Measurements from ENCODE around the gene PRKCE.
A peak's percentile ranks its signal among the peaks of the same experiment; 100 is the strongest.

The PRKCE gene

GRCh38 chr2:46072101-46072820 is 420.8 kb downstream of the PRKCE start:
- DNase-seq (ENCODE audit: low read depth, low spot score) = peak; percentile 50

GRCh38 chr2:46073540-46074046 is 422.1 kb downstream of the PRKCE start:
- DNase-seq (ENCODE audit: low read depth, low spot score) = peak; percentile 93

DNA sequence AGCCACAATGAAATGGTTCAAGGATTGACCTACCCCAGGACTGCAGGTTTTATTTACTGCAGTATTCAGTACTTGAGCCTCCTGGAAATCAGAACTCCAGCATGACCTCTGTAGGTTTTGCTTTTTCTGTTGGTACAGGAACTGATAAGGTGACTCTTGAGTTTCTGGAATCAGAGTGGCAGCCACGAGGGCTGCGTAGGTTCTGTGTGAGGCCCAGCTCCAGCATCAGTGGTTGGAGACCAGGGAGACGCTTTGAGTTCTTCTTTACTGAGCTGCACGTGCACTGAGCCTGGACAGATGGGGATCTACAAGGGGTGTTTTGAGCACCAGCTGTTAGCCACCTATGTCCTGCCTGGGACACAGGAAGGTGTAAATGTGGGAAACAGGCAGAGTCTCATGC is 423.0 kb downstream of the PRKCE start:
- no peak for DNase-seq (ENCODE audit: low read depth, low spot score)

DNA sequence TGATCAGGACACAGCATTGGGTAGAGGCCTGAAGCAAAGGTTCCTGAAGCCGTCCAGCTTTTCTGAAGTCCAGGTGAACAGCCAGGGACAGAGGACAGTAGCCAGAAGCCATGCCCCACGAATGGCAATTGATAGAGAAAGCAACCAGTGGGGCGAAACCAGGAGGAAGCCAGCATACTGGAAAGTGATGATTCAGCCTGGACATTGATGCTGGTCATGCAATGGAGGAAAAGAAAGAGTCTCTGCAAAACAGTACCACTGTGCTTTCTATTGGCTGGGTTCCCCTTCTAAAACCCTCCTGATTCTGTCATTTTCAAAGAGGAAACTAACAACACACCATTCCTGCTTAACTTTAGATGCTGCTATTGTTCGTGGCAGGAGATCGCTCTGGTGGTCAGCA is 424.4 kb downstream of the PRKCE start:
- DNase-seq (ENCODE audit: low read depth, low spot score) = no peak

DNA sequence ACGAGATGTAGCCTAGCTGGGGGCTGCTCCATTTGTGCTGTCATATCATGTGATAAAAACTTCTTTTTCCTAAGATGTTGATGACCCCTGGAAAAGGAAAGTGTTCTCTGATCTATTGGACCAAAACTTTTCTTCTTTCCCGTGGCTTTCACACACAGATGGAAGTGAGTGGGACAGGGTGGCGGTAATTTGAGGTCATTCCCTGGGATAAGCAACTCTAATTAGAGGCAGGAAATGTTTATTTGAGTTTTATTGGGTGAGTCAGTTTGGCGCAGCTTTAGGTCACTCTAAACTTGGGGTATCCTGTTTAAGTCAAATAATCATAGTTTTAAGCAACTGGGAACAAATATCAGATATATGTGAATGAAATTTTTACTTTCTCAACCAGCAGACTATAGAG is 424.8 kb downstream of the PRKCE start:
- DNase-seq (ENCODE audit: low read depth, low spot score) = no peak

GRCh38 chr2:46076875-46077274 is 425.4 kb downstream of the PRKCE start:
- DNase-seq (ENCODE audit: low read depth, low spot score) = no peak

- no peak for DNase-seq (ENCODE audit: low read depth, low spot score)
These were observed 426.1 kb downstream of the PRKCE start for GRCh38 chr2:46077522-46078107.

DNA sequence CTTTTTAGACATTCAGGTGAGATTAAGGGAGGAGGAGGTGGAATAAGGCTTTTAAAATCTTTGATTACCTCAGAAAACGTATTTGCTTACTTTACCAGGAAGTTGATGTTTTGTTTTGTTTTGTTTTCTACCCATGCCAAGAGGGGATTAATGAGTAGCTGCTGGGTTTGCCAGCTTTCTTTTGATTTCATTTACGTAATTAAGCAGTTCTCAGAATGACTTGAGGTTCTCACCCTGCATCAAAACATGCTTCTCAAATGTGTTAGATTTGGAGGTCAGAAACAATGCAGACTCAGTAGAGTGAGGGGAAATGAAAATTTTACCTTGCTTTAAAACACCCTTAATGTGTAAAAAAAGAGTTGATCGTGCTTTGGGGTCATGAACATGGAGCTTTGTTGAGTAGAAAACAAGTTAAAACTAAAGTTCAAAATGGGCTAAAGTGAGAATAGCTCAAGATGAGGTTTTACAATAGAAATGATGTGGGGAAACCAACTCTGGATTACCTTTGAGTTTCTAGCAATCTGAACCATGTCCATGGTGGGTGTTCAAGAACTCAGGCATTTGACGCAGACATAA is 428.6 kb downstream of the PRKCE start:
- DNase-seq (ENCODE audit: low read depth, low spot score) = no peak

GRCh38 chr2:46082531-46083485 is 431.3 kb downstream of the PRKCE start:
- no peak for DNase-seq (ENCODE audit: low read depth, low spot score)

GRCh38 chr2:46086578-46087070 is 435.1 kb downstream of the PRKCE start:
- DNase-seq (ENCODE audit: low read depth, low spot score) = no peak

GRCh38 chr2:46087492-46087891 is 436.0 kb downstream of the PRKCE start:
- no peak for DNase-seq (ENCODE audit: low read depth, low spot score)

- no peak for DNase-seq (ENCODE audit: low read depth, low spot score)
These were observed 439.5 kb downstream of the PRKCE start for GRCh38 chr2:46091004-46091403.

DNA sequence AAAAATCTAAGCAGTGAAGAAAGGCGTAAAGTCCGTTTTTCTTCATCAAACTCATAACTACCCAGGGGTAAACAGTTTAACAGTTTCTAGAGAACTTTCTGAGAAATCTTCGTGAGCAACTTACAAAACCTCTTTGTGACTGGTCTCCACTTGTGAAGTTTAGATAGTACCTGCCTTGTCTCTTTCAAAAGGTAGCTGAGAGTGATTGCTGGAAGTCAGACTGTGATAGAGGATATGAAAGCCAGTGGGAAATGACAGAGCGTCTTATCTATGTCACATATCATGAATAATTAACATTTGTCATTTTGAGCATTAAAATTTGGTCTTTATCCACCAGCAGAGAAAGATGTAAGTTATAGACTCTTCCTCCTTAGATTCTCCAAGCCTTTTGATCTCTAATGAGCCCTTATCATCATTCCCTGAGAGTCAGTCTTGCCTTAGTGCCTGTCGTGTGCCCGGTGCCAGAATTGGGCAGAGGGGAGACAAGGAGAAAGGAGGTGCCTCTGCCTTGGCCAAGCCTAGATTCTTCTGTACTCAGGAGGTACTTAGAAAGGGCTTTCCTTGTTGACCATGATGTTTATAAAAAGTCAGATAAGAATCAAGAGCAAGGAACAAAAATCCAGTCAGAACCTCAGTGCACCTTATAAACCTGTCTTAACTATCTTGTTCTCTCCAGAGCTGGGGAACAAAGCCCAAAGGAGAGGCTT is 440.6 kb downstream of the PRKCE start:
- DNase-seq (ENCODE audit: low read depth, low spot score) = no peak

- no peak for DNase-seq (ENCODE audit: low read depth, low spot score)
These were observed 443.2 kb downstream of the PRKCE start for GRCh38 chr2:46094689-46095088.

DNA sequence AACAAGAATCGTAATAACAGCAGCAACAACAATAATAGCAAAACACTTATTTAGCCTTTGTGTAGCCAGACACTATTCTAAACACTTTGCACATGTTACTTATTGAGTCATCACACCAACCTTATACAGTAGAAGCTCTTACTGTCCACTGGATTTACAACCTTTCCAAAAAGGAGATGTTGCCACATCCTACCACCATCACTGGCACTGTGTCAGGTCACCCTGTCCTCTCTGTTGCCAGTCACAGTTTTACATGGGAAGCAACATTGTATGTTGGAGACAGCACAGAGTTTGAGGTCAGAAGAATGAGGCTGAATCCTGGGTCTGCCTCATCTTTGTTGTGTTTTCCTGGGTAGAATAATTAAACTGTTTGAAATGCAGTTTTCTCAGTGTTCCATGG is 444.4 kb downstream of the PRKCE start:
- no peak for DNase-seq (ENCODE audit: low read depth, low spot score)

GRCh38 chr2:46096260-46096659 is 444.8 kb downstream of the PRKCE start:
- DNase-seq (ENCODE audit: low read depth, low spot score) = no peak

- peak; percentile 98 for DNase-seq (ENCODE audit: low read depth, low spot score)
These were observed 446.4 kb downstream of the PRKCE start for GRCh38 chr2:46097714-46098480.

- peak; percentile 82 for DNase-seq (ENCODE audit: low read depth, low spot score)
These were observed 447.2 kb downstream of the PRKCE start for GRCh38 chr2:46098621-46099062.

- no peak for DNase-seq (ENCODE audit: low read depth, low spot score)
These were observed 450.2 kb downstream of the PRKCE start for GRCh38 chr2:46101557-46102220.

DNA sequence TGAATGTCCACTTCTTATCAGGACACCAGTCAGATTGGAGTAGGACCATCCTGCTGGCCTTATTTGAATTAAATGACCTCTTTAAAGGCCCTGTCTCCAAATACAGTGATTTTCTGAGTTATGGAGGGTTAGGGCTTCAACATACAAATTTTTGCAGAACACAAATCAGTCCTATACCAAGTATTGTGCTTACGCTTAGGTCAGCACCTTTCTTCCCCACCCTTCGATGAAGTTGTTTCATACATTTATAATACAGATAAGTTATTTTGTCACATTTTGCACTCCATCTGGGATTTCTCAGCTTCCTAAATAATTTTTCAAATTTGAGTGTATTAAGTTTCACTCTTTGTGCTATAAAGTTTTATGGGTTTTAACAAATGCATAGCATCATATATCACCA is 455.2 kb downstream of the PRKCE start:
- no peak for DNase-seq (ENCODE audit: low read depth, low spot score)
